ENCODE data around the gene OVCH2. TPM values are rescaled to one million over a fixed set of nuclear protein-coding genes. Genes with fewer than 3 reads are reported as not detected.

Gene OVCH2
- total and polyA plus RNA-seq, 2 donors from 2014 or later, result 2.3 to 2.5 TPM

DNA sequence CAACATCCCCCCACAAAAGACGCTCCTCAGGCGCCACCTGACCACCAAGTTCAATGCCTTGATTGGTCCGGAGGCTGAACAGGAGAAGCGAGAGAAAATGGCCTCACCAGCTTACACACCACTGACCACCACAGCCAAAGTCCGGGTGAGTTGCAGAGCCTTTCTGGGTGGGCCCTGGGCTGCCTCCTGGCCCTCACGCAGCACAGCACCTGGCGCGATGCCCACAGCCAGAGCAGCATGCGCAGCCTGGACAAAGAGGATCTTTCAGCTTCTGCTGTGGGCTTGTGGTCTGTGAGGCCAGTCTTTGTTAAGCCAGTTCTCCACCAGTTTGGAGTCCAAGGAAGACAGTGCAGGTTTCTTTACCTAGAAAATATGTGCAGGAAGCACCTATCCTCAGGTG, 54.6 kb downstream of the OVCH2 start:
- peaks cover 0 to 58% (median 36%) of the 10 kb centered on the region in 3 donors for H3K36me3 ChIP-seq (ENCODE audit: control insufficient read depth in 2 of 3, insufficient read depth in 3 of 3, low read length in 3 of 3)
- no peak overlapping the region for H3K4me3 ChIP-seq (ENCODE audit: low read length in 3 of 3)
- H3K27me3 ChIP-seq (ENCODE audit: control insufficient read depth, insufficient read depth, low read length), result no peaks in the 10 kb centered on the region
- peaks cover 0 to 16% (median 8%) of the 10 kb centered on the region in 3 donors for H3K4me1 ChIP-seq (ENCODE audit: control insufficient read depth in 2 of 3, insufficient read depth in 2 of 3, low read depth in 1 of 3, low read length in 3 of 3)
- intact Hi-C loops (cut with DNase I), result no loop called here
- no peak for DNase-seq
- H3K27ac ChIP-seq (ENCODE audit: low read depth in 2 of 2, low read length in 2 of 2), result peak overlapping the region; percentile 19 to 54
- no peak for FAIRE-seq
- TF ChIP-seq CTCF (IDR thresholded peaks at IDR 0.05; ENCODE audit: borderline replicate concordance, extremely low read depth, insufficient read depth), result no peak
- H3K9ac ChIP-seq (ENCODE audit: low read length in 3 of 3), result no peak overlapping the region
- H3K9me3 ChIP-seq (ENCODE audit: control insufficient read depth in 2 of 3, insufficient read depth in 1 of 3, low read length in 3 of 3), result no peaks in the 10 kb centered on the region

- H3K36me3 ChIP-seq (ENCODE audit: control insufficient read depth in 2 of 3, insufficient read depth in 3 of 3, low read length in 3 of 3), result peaks cover 0 to 58% (median 36%) of the 10 kb centered on the region in 3 donors
- no peak overlapping the region for H3K9ac ChIP-seq (ENCODE audit: low read length in 3 of 3)
- no peaks in the 10 kb centered on the region for H3K27me3 ChIP-seq (ENCODE audit: control insufficient read depth, insufficient read depth, low read length)
- H3K4me1 ChIP-seq (ENCODE audit: control insufficient read depth in 2 of 3, insufficient read depth in 2 of 3, low read depth in 1 of 3, low read length in 3 of 3), result peaks cover 0 to 16% (median 8%) of the 10 kb centered on the region in 3 donors
- H3K9me3 ChIP-seq (ENCODE audit: control insufficient read depth in 2 of 3, insufficient read depth in 1 of 3, low read length in 3 of 3), result no peaks in the 10 kb centered on the region
- FAIRE-seq, result no peak
- no peak overlapping the region for H3K4me3 ChIP-seq (ENCODE audit: low read length in 3 of 3)
- no peak for TF ChIP-seq CTCF (IDR thresholded peaks at IDR 0.05; ENCODE audit: borderline replicate concordance, extremely low read depth, insufficient read depth)
- no peak for DNase-seq
- H3K27ac ChIP-seq (ENCODE audit: low read depth in 2 of 2, low read length in 2 of 2), result peak overlapping the region; percentile 19 to 54
- intact Hi-C loops (cut with DNase I), result no loop called here
These were observed 55.1 kb downstream of the OVCH2 start for GRCh38 chr11:7651140-7651551.

- Histone ChIP-seq H3K4me3 (ENCODE audit: low read length in 3 of 3) (peak overlapping the region in 1 of 3 donors; percentile 18), H3K27ac (ENCODE audit: low read depth in 2 of 2, low read length in 2 of 2) (peak overlapping the region; percentile 81 to 90), H3K36me3 (ENCODE audit: control insufficient read depth in 2 of 3, insufficient read depth in 3 of 3, low read length in 3 of 3) (peaks cover 0 to 46% (median 30%) of the 10 kb centered on the region in 3 donors), H3K9me3 (ENCODE audit: control insufficient read depth in 2 of 3, insufficient read depth in 1 of 3, low read length in 3 of 3) (no peaks in the 10 kb centered on the region), H3K4me1 (ENCODE audit: control insufficient read depth in 2 of 3, insufficient read depth in 2 of 3, low read depth in 1 of 3, low read length in 3 of 3) (peaks cover 0 to 16% (median 6%) of the 10 kb centered on the region in 3 donors), H3K9ac (ENCODE audit: low read length in 3 of 3) (no peak overlapping the region), H3K27me3 (ENCODE audit: control insufficient read depth, insufficient read depth, low read length) (no peaks in the 10 kb centered on the region)
- FAIRE-seq, result no peak
- no peak for TF ChIP-seq CTCF (IDR thresholded peaks at IDR 0.05; ENCODE audit: borderline replicate concordance, extremely low read depth, insufficient read depth)
- intact Hi-C loops (cut with DNase I), result no loop called here
- DNase-seq, result no peak
These were observed 58.0 kb downstream of the OVCH2 start for GRCh38 chr11:7648264-7648663.

DNA sequence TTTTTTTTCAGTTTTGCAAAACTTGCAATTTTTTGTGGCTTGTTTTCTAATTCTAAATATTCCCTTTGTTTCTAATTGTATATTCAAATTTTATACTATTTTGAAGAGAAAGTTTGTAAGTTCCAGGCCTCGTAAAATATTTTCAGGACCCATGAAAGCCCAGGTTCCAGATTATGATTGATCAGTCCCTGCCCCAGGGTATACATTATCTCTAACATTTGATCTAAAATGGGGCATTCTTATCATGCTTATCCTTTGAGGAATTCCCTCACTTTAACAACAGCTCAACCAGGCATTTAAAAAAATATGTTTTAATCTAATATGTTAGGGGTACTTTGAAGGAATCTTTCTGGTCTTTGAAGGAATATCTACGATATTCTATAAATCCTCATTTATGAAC, 59.4 kb downstream of the OVCH2 start:
- Histone ChIP-seq H3K27ac (ENCODE audit: low read depth in 2 of 2, low read length in 2 of 2) (peak overlapping the region; percentile 18 to 90), H3K4me1 (ENCODE audit: control insufficient read depth in 2 of 3, insufficient read depth in 2 of 3, low read depth in 1 of 3, low read length in 3 of 3) (peaks cover 0 to 22% (median 8%) of the 10 kb centered on the region in 3 donors), H3K9me3 (ENCODE audit: control insufficient read depth in 2 of 3, insufficient read depth in 1 of 3, low read length in 3 of 3) (no peaks in the 10 kb centered on the region), H3K4me3 (ENCODE audit: low read length in 3 of 3) (no peak overlapping the region), H3K9ac (ENCODE audit: low read length in 3 of 3) (no peak overlapping the region), H3K27me3 (ENCODE audit: control insufficient read depth, insufficient read depth, low read length) (no peaks in the 10 kb centered on the region), H3K36me3 (ENCODE audit: control insufficient read depth in 2 of 3, insufficient read depth in 3 of 3, low read length in 3 of 3) (peaks cover 0 to 41% (median 21%) of the 10 kb centered on the region in 3 donors)
- no peak for TF ChIP-seq CTCF (IDR thresholded peaks at IDR 0.05; ENCODE audit: borderline replicate concordance, extremely low read depth, insufficient read depth)
- FAIRE-seq (no peak), DNase-seq (no peak)
- intact Hi-C loops (cut with DNase I), result no loop called here

All from kidney (tissue), 14 donors.